GM19351 (cell line): ENCODE measurements around the gene POLD2.
"Not testable (repeated sequence)": the region's sequence is repeated elsewhere in the genome, so short reads cannot be mapped to it uniquely, and the experiment has no call there.

Source experiments
- ATAC-seq: cut with Tn5 transposase; IDR thresholded peaks from one replicate; pipeline ENCODE4 v1.9.1; 2021; ENCODE audit warnings: mild to moderate bottlenecking, moderate library complexity; ENCODE audit not compliant: unreplicated experiment

The POLD2 gene

DNA sequence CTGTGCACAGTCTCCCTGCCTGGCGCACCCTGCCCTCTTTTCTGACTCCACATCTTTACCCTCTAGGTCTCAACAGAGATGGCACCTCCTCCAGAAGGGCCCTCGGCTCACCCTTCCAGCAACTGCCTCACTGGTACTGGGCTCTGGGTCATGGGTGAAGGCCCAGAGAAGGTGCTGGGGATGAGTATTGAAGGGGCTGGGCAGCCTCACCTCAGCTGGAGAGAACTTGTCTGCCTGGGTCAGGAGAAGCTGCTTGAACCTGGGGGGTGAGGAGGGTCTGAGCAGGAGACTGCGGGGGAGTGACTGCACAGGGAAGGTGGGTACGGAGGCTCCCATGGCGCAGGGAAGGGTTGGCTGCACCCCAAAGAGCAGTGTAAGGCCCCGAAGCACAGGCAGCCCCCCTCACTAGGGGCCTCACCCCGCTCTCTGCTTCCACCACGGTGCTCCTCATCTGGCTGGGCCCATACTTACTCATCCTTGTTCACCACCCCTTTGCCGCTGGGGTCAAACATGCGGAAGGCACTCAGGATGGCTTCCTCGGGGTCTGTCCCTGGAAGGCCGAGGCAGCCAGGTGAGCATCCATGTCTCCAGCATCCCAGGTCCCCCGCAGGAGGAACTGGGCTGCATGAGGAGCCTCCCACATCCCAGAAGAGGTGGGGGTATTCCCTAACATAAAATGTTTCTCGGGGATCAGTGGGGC is 16.1 kb upstream of the POLD2 start:
- no peak for ATAC-seq

DNA sequence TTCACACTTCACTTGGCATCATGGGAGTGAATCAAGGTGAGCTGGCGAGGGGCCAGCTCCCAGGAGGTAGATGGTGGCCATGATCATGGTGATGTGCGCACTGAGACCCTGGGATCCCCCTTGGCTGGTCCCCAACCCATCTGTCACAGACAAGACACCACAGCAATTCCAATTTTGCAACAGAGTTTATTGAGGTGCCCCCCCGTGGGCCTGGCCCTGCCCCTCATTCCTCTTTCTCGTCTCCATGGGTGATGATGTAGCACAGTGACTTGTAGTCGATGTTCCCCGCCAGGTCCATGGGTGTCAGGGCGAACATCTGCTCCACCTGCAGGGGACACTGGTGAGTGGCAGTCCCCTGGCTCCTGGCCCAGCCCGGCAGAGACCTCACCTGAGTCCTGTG is 15.3 kb upstream of the POLD2 start:
- no peak for ATAC-seq

DNA sequence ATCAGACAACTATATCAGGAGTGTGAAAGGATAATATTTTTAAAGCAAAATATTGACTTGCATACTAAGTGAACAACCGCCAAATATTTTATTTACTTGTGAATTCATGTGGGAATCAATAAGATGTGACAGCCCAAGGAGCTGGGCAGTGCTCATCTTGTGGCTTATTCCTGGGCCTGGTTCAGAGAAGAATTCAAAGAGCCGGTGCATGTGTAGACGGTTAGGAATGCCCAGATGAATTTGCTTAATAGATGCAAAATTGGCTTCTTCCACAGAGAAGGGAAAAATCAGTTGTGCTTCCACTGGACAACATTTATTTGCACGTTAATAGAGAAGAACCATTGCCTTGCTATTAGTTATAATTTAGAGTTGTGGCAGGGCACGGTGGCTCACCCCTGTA is 13.4 kb upstream of the POLD2 start:
- ATAC-seq = no peak

DNA sequence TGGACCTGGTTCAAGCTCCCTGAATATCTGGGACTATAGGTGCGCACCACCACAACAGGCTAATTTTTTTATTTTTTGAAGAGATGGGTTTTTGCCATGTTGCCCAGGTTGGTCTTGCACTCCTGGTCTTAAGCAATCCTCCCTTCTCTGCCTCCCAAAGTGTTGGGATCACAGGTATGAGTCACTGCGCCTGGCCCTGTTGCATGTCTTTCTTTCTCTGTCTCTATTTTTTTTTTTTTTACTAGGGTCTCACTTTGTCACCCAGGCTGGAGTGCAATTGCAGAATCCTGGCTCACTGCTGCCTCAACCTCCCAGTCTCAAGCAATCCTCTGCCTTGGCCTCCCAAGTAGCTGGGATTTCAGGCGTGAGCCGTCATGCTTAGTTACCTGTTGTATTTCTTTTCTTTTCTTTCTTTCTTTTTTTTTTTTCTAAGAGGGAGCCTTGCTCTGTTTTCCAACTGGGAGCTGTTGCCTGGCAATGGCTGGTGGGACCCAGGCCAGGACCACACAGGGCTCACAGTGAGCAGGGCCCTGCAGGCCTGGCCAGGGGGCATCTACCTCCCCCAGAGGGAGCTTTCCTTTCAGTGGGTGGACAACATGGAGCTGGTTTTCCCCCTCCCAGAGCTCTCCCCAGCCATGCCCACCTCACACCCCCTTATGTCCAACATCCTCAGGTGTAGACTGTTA is 11.7 kb upstream of the POLD2 start:
- no peak for ATAC-seq

DNA sequence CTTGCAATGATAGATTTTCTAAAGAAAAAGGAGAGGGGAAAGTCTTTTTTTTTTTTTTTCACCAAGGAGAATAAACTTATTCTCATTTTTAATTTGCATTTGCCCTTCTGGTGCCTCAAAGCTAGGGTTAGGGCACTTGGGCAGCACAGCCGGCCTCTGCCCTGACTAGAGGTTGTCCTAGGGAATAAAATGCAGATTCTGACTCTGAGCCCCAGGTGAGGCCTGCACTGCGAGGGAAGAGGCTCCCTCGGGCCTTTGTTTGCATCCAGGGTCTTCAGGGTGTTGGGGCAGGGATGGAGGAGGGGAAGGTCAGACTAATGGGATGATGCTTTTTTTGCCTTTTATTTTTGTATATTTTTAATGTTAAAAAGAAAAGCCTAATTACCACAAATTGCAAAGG is 9.9 kb upstream of the POLD2 start:
- no peak for ATAC-seq

DNA sequence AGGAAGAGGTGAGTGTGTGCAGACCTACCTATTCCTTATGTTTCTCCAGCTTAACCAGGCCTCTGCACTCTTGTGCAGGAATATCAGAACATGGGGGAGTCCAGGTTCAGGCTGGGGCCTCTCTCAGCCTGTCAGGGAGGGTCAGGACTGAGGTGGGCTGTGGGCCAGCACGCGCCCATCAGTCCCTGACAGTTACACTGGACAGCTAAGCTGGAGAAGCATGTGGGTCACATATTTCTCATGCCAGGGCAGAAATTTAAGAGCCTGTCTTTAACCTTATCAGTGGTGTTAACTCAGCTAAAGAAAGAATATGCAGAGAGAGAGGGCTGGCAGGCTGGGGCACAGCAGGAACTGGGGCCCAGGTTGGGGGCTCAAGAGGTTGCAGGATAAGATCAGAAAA is 8.7 kb upstream of the POLD2 start:
- no peak for ATAC-seq

DNA sequence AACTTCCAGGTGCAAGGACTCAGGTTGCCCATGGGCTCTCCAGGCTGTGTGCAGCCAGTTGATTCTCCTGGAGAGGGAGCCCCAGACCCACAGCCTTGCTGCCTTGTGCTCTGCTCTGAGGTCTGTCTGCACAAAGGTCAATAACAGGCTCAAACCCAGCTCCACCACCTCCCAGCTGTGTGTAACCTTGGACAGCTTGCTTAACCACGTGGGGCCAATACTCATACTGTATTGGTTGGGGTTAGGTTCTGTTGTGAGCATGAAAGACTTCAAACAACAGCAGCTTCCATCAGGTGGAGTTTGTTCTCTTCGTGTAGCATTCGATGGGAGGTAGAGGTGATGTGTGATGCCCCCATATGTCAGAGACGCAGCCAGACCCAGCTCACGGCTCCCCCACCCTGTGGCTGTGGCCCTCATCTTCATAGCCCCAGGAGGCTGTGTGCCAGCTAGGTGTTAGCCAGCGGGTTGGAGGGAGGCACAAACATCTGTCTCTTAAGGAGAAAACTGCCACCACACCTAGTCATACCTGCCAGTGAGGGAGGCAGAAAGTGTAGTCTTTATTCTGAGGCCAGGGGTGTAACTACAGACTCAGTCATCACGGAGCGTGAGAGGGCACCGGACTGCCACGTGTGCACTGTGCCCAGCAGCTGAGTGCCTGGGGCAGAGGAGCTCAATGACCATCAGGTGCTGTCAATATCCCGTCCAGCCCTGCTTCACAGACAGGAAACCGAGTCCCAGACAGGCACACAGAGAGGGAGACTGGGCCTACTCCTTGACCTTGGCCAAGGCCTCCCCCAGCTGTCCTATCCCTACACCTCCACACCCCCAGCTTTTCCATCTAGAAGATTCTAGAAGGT is 8.1 kb upstream of the POLD2 start:
- no peak for ATAC-seq

DNA sequence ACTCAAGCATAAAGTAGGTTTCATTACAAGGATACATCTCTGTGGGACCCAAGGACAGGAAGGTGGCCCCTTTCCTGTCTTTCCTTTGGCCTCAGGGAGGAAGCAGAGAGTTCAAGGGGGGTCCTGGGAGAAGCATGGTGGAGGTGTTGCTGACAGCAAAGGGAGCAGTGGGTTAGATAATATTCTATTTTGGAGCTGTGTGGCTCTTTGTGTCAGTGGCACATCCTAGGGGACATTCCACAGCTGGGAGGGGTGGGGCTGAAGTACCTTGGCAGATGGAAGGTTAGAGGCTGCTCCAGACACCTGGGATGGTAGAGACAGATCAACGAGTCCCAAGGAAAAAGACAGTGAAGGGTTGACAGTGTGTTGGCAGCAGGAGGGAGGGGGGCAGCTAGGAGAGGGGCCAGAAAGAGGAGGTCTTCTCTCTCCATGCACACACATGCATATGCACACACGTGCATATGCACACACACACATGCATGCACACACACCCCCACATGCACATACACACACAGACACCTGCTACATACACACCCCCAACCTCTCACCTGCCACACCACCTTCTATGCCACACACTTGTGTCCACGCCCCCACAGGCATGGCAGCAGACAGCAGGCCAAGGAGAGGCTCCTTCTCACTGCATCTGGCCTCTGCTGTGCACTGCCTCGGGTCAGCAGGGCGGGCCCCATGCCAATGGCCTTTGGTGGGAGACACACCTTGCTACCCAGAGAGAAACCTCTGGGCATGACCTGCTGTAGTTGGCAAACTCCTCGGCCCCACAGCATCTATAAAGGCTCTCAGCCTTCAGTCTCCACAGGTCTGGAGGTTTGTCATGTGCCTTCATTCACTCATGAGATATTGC is 5.6 kb upstream of the POLD2 start:
- no peak for ATAC-seq

DNA sequence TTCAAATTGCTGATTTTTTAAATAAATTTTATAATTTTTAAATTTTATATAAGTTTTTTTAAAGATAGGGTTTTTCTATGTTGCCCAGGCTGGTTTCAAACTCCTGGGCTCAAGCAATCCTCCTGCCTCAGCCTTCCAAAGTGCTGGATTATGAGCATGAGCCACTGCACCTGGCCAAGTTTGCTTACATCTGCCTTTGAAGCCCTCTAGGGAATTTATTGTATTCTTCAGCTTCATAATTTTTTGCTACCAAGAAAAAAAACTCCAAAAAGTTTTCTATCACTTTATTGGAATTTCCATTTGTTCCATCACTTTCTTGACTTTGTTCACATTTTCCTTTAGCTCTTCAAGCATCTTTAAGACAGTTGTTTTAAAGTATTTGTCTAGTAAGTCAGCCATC is 3.8 kb upstream of the POLD2 start:
- no peak for ATAC-seq

DNA sequence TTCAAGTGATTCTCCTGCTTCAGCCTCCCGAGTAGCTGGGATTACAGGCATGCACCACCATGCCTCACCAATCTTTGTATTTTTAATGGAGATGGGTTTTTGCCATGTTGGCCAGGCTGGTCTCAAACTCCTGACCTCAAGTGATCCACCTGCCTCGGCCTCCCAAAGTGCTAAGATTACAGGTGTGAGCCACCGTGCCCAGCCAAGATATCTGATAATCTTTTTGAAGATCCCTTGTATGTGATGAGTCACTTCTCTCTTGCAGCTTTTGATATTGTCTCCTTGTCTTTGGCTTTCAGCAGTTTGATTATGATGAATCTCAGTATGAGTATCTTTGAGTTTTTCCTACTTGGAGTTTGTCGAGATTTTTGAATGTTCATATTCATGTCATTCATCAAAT is 3.2 kb upstream of the POLD2 start:
- ATAC-seq = not testable (repeated sequence)

DNA sequence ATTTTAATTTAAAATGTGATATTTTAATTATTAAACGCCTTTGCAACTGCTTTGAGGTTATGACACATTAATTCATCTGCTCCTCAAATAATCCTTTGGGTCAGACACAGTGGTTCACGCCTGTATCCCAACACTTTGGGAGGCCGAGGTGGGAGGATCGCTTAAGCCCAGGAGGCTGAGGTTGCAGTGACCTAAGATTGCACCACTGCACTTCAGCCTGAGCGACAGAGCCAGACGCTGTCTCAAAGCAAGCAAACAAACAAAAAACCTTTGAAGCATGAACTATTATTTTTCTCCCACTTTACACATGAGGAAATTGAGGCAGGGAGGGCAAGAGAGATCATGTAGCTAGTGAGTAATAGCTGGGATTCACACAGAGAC is 1.5 kb upstream of the POLD2 start:
- ATAC-seq = no peak

DNA sequence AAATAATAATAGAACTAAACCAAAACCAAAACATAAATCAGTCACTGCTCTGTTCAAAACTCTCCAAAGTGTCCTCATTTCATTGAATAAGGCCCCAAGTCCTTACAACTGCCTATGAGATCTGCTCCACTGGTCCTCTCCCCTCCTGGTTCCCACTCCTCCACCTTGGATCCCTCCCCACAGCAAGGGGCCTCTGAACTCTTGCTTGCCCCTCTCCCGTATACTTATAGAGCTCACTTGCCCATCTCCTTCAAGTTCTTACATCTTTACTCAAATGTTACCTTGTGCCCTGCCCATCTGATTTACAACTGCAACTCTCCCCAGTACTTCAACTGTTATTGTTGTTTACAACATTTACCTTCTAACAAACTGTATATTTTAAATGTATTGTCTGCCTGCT is 819 bp downstream of the POLD2 start:
- no peak for ATAC-seq

DNA sequence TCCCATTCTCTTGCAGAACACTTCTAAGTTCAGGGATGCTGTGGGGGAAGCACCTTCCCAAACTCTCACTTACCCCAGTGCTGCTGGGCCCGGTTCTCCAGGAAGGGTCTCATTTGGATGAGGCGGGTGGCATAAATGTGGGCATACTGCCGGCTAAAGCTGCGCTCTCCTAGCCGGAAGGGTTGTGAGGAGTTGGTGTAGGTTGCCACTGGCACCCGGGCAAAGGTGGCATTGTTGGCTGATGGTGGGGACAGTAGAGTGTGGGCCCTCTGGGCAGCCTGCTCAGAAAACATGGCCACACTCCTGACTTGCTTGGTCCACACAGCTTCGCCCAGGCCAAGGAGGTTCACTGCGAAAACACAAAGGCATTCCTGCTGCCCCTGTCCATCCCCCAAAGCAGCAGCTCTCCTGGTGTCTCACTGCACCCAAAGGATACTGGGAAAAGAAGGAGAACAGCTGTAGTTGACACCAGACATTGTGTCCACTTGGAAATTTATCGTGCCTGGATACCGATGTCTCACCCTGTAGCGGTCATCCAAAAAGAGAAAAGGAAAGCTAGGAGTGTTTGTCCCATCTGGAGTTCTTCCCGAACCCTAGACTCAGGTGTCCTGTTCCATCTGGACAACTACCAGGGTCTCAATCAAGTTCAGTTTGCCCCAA is 1.5 kb downstream of the POLD2 start:
- ATAC-seq = no peak

DNA sequence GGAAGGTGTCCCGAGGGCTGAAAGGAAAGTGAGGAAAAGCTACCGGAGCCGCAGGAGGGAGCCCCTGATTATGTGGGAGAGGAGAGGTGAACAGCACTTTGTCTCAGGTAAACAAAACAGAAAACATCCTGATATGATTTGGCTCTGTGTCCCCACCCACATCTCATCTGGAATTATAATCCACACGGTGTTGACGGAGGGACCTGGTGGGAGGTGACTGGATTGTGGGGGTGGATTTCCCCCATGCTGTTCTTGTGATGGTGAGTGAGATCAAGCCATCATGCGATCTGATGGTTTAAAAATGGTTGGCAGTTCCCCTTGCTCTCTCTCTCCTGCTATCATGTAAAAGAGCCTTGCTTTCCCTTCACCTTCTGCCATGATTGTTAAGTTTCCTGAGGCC is 3.0 kb downstream of the POLD2 start:
- ATAC-seq = no peak

DNA sequence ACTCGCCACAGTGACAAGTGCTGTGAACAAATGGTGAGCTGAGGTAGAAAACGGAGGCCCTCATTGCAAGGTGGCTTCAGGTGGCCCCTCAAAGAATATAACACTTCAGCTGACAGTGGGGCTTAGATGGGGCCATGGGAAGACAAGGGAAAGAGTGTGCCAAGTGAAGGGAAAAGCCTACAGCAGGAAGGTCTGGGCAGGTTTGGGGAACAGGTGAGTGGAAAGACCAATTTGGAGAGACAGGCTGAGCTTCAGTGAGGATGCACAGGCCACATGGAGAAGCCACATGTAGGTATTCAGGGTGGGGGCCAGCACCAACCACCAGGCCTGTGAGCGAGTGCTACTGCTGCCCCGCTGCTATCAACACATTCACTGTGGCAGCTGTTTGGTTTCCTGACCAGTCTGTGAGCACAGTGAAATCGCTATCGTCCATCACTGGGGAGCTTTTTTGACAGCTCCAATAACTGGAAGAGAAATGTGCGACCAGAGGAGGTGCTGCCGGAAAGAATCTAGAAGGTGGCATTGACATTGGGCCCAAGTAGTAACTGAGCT is 3.4 kb downstream of the POLD2 start:
- no peak for ATAC-seq

DNA sequence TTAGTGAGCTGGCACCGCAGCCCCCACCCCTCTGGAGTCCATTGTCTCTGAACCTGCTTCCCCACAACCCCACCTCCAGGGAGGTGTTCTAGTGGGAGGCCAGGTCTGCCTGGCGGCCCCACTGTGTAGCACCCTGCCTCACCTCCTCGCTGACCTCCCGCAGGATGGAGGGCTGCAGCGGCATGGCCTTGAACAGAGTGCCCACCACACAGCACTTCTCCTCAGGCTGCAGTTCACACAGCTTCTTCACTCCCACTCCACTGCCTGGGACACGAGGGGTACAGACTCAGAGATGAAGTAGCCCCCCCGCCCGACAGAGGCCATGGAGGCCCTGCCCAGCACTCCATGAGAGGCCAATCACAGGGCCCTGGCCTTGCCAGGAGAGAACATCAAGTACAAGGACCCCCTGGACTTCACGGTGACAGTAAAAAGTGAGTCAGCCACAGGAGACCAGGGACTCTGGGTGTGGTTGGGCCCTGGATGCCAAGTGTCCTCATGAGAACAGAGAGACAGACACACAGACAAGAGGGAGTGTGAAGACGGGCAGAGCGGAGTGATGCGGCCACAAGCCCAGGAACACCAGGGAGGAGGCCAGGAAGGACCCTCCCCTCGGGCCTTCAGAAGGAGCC is 5.4 kb downstream of the POLD2 start:
- ATAC-seq = no peak

DNA sequence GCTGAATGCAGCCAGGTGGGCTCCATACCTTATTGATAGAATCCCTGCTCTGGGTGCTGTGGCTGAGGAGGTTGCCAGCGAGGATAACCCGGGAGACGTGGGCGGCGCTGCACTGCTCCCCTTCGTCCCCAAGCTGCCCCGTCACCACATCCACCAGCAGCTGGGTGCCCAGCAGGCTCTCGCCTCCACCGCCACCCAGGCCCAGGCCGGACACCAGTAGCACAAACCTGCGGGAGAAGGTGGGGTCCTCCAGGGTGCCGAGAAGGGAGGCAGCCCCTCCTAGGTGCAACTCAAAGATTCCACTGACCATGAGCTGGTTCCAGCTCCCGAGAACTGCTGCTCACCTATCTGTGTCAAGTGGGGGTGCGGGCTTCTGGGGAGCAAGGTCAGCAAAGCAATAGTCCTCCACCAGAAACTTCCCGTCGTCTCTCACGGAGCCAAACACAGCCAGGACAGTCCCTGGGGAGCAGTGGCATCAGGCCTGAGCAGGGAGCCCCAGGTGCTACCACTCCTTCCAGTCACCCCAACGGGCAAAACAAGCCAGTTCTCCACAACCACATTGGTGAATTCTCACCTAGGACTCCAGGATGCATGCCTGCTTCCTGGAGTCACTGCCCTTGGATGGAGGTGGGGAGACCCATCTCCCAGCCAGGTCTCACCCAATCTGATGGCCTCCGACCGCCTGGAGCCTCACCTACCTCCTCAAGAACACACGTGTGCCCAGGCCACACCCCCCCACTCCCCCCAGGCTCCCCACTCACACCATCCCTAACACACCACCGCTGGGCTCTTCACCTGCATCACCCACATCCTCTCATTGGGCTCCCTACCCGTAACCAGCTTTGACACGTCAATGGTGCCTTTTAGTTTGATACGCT is 6.3 kb downstream of the POLD2 start:
- ATAC-seq = no peak

DNA sequence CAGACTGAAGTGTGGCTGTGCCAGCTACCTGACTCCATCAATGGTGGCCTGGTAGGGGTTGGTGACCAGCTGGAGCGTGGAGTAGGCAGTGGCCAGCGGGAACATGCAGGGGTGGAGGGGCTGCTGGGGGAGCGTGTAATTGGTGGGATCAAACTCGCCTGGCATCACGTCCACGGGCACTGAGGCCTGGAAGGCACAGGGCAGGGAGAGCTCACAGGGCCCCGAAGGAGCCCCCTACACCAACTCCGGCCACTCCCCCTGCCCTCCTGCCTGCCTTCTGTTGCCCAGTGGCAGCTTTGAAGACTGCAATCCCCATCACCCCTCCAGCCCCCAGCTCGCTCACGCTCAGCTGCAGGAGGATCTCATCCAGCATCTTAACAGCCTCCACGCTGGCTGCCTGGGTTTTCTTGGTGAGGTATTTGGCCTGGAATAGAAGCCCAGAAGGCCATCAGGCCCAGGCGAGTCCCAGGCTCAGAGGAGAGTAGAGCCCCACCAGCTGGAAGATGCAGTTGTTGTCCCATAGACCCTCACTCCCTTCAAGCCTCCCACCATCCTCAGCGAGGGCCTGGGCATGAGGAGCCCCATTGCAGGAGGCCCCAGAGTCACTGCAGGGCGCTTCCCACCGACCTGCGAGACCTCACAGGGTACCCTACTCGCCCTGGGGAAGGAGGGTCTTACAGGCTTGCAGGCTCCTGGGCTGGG is 7.1 kb downstream of the POLD2 start:
- no peak for ATAC-seq
